Measurements from ENCODE around the gene SPARC. TPM values are rescaled to one million over a fixed set of nuclear protein-coding genes. Genes with fewer than 3 reads are reported as not detected.
A peak's percentile ranks its signal among the peaks of the same experiment; 100 is the strongest.

Gene SPARC
- polyA plus RNA-seq, 1 donor (not counting 4 experiments of a cell fraction or from before 2014, with no cell fraction given) = 397 TPM

DNA sequence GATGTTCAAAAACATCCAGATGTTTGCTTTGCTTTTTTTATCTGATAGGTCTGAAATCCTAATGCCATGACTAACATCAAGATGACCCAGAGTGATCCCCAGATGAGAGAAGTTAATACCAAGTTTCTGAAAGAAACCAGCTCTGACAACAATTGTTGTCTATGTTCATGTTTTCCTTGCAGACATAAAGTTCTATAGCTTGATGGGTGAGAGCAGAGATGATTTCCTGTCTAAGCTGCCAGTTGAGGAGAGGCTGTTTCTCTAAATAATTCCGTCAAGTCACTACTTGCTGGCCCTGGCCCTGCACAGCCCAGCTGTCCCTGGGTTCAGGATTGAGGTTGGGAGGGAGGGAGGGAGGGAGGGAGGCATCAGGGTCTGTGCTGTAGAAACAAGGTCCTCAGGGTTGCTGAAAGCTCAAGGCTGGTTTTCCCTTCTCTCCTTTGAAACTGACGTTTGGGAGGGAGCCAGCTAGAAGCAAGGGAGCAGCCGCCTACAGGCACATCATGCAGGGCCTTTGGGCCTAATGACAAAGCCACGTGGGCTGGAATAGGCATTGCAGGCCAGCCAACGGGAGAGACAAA lies 3.9 kb downstream of the SPARC start:
- dilution Hi-C loops (cut with MboI; ENCODE audit: extremely low pct_ligation_motif_present, low sequenced_read_pairs) = no loop called here
- peak; percentile 83 for FAIRE-seq
- Histone ChIP-seq H3K4me2 (ENCODE audit: control insufficient read depth, extremely low read depth, insufficient read depth, low read depth, low read length) (peak overlapping the region; percentile 94), H3K9ac (ENCODE audit: control insufficient read depth, extremely low read depth, insufficient read depth, low read length) (no peak overlapping the region), H3K27ac (ENCODE audit: control insufficient read depth, insufficient read depth, low read length) (peak overlapping the region; percentile 11), H3K9me1 (ENCODE audit: control insufficient read depth, extremely low read depth, insufficient read depth, low read length) (no peaks in the 10 kb centered on the region), H3K4me3 (ENCODE audit: control insufficient read depth in 2 of 3, extremely low read depth in 1 of 3, insufficient read depth in 2 of 3, low read depth in 1 of 3, low read length in 3 of 3) (no peak overlapping the region), H3K27me3 (ENCODE audit: control insufficient read depth, extremely low read depth, insufficient read depth, low read length) (no peaks in the 10 kb centered on the region), H3K4me1 (ENCODE audit: control insufficient read depth, extremely low read depth, insufficient read depth, low read length) (peaks cover 33% of the 10 kb centered on the region), H3K79me2 (ENCODE audit: control insufficient read depth, insufficient read depth, low read length) (peaks cover 73% of the 10 kb centered on the region), H2AFZ (ENCODE audit: control insufficient read depth, low read length) (no peak overlapping the region), H3K9me3 (ENCODE audit: control insufficient read depth, low read depth, low read length) (no peaks in the 10 kb centered on the region), H3K36me3 (ENCODE audit: control insufficient read depth in 2 of 2, extremely low read depth in 1 of 2, insufficient read depth in 2 of 2, low read length in 2 of 2) (peaks cover 4 to 7% of the 10 kb centered on the region in 2 experiments), H4K20me1 (ENCODE audit: control insufficient read depth, extremely low read depth, insufficient read depth, low read length) (peaks cover 4% of the 10 kb centered on the region)
- no peak for TF ChIP-seq EZH2 (IDR thresholded peaks at IDR 0.05; ENCODE audit: low read length)
- TF ChIP-seq, protein P1, sequence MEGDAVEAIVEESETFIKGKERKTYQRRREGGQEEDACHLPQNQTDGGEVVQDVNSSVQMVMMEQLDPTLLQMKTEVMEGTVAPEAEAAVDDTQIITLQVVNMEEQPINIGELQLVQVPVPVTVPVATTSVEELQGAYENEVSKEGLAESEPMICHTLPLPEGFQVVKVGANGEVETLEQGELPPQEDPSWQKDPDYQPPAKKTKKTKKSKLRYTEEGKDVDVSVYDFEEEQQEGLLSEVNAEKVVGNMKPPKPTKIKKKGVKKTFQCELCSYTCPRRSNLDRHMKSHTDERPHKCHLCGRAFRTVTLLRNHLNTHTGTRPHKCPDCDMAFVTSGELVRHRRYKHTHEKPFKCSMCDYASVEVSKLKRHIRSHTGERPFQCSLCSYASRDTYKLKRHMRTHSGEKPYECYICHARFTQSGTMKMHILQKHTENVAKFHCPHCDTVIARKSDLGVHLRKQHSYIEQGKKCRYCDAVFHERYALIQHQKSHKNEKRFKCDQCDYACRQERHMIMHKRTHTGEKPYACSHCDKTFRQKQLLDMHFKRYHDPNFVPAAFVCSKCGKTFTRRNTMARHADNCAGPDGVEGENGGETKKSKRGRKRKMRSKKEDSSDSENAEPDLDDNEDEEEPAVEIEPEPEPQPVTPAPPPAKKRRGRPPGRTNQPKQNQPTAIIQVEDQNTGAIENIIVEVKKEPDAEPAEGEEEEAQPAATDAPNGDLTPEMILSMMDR (optimal IDR thresholded peaks at IDR 0.05 in 1 of 3, IDR thresholded peaks at IDR 0.05 in 1 of 3, conservative IDR thresholded peaks at IDR 0.05 in 1 of 3; ENCODE audit: extremely low read depth in 1 of 3, insufficient read depth in 2 of 3, low read length in 3 of 3) = no peak
- no peak for DNase-seq (ENCODE audit: low read depth, low spot score)

DNA sequence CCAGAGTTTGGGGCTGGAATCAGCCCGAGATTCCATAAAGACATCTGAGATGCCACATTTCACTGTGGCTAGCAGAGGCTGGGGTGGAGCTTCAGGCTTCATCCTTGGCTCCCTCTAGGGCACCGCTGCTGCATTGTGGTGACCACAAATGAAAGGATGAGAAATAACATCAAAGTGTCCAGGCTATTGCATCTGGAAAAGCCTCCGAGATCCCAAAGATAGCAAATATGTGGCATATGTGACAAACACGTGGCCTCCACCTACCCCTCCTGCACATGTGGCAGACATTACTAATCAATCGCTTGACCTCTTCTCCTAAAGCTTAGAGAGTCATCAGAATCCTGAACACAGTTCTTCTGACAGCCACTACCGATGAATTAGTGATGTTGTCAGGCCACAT lies 4.5 kb downstream of the SPARC start:
- H2AFZ ChIP-seq (ENCODE audit: control insufficient read depth, low read length) = no peak overlapping the region
- H3K9me3 ChIP-seq (ENCODE audit: control insufficient read depth, low read depth, low read length) = no peaks in the 10 kb centered on the region
- H3K9ac ChIP-seq (ENCODE audit: control insufficient read depth, extremely low read depth, insufficient read depth, low read length) = no peak overlapping the region
- H3K79me2 ChIP-seq (ENCODE audit: control insufficient read depth, insufficient read depth, low read length) = peaks cover 74% of the 10 kb centered on the region
- H3K9me1 ChIP-seq (ENCODE audit: control insufficient read depth, extremely low read depth, insufficient read depth, low read length) = no peaks in the 10 kb centered on the region
- H3K4me2 ChIP-seq (ENCODE audit: control insufficient read depth, extremely low read depth, insufficient read depth, low read depth, low read length) = no peak overlapping the region
- H4K20me1 ChIP-seq (ENCODE audit: control insufficient read depth, extremely low read depth, insufficient read depth, low read length) = peaks cover 4% of the 10 kb centered on the region
- H3K36me3 ChIP-seq (ENCODE audit: control insufficient read depth in 2 of 2, extremely low read depth in 1 of 2, insufficient read depth in 2 of 2, low read length in 2 of 2) = peaks cover 4 to 7% of the 10 kb centered on the region in 2 experiments
- no peak overlapping the region for H3K27ac ChIP-seq (ENCODE audit: control insufficient read depth, insufficient read depth, low read length)
- dilution Hi-C loops (cut with MboI; ENCODE audit: extremely low pct_ligation_motif_present, low sequenced_read_pairs) = no loop called here
- no peak overlapping the region for H3K4me3 ChIP-seq (ENCODE audit: control insufficient read depth in 2 of 3, extremely low read depth in 1 of 3, insufficient read depth in 2 of 3, low read depth in 1 of 3, low read length in 3 of 3)
- H3K27me3 ChIP-seq (ENCODE audit: control insufficient read depth, extremely low read depth, insufficient read depth, low read length) = no peaks in the 10 kb centered on the region
- FAIRE-seq (no peak), DNase-seq (ENCODE audit: low read depth, low spot score) (no peak)
- TF ChIP-seq, protein P1 (optimal IDR thresholded peaks at IDR 0.05 in 1 of 3, IDR thresholded peaks at IDR 0.05 in 1 of 3, conservative IDR thresholded peaks at IDR 0.05 in 1 of 3; ENCODE audit: extremely low read depth in 1 of 3, insufficient read depth in 2 of 3, low read length in 3 of 3) = no peak
- TF ChIP-seq EZH2 (IDR thresholded peaks at IDR 0.05; ENCODE audit: low read length) = no peak
- peaks cover 33% of the 10 kb centered on the region for H3K4me1 ChIP-seq (ENCODE audit: control insufficient read depth, extremely low read depth, insufficient read depth, low read length)

All from keratinocyte (primary cell).